Psoas muscle (tissue), 8 donors: ENCODE measurements around the gene ANO5. TPM values are rescaled to one million over a fixed set of nuclear protein-coding genes. Genes with fewer than 3 reads are reported as not detected.

Experiments used
- ATAC-seq, 4 donors: fragments of 200-7000 bp; cut with Tn5 transposase; one replicate each; pipeline ENCODE4 v1.9.1; 2020; ENCODE audit warnings: moderate library complexity in 3 of 4, mild to moderate bottlenecking in 2 of 4
- DNase-seq, 2 donors: peaks; one replicate each; pipeline ENCODE4 v3.0.0-alpha.2; 2020
- H3K27ac ChIP-seq: fragments of 200-600 bp; one replicate; pipeline ENCODE4 v1.8.0; 2022
- H3K27me3 ChIP-seq, 3 donors: fragments of 200-600 bp in 1 of 3; one replicate each; pipeline versions ENCODE4 v1.6.1 to v1.8.0; 2013 to 2022; ENCODE audit warnings: low read length in 2 of 3, mild to moderate bottlenecking in 2 of 3, moderate library complexity in 1 of 3; ENCODE audit not compliant: insufficient read depth in 3 of 3
- H3K36me3 ChIP-seq, 2 donors: fragments of 200-600 bp in 1 of 2; one replicate each; pipeline versions ENCODE4 v1.6.1 to v1.8.0; 2013 to 2022; ENCODE audit warnings: low read depth in 1 of 2, mild to moderate bottlenecking in 1 of 2, moderate library complexity in 1 of 2; ENCODE audit not compliant: insufficient read depth in 1 of 2
- H3K4me1 ChIP-seq: fragments of 200-600 bp; one replicate; pipeline ENCODE4 v1.8.0; 2022
- H3K4me3 ChIP-seq: fragments of 200-600 bp; one replicate; pipeline ENCODE4 v1.8.0; 2022; ENCODE audit warnings: mild to moderate bottlenecking
- H3K9me3 ChIP-seq: fragments of 200-600 bp; one replicate; pipeline ENCODE4 v1.8.0; 2022
- WGBS, 3 donors: extraction: QIAGEN DNeasy Blood & Tissue Kit; methylation state at CpG; one replicate each; pipeline versions ENCODE4 v1.1.6 to v1.1.7; 2013; 5-methylcytosine and 5-hydroxymethylcytosine counted together
- intact Hi-C, 2 donors: fragments of 100-400 bp; cut with DNase I; formaldehyde crosslinking; loops; one replicate each; pipeline versions ENCODE4 v1.11.0 to v1.14.2; 2022
- polyA plus RNA-seq, 3 donors: library from polyadenylated mRNA; stranded (reverse); fragments of 200-250 nt; gene quantifications; one replicate each; pipeline ENCODE4 v1.2.3, GENCODE V29; 2013
- total RNA-seq, 4 donors: library from RNA; stranded (reverse); fragmentation: NEBNext Ultra II Directional in 2 of 4; extraction: Animal tissue kit (Norgen Biotek cat#: 25700) in 2 of 4; gene quantifications; one replicate each; pipeline versions ENCODE4 v1.2.1 to v1.2.4, GENCODE V29; 2021 to 2023
- TF ChIP-seq, protein P1 (sequence below): fragments of 200-600 bp; IDR thresholded peaks from one replicate; pipeline ENCODE4 v1.8.0; 2022; ENCODE audit warnings: antibody characterized with exemption
- donor health status: healthy with polysubstance abuse.
- donor health status: DM: no; HTN: no; CAD: no; lungs with moderate emphysema.
- donor health status: Bipolar disorder and iron deficiency.
- donor health status: healthy.
- donor health status: DM: yes; HTN: yes; CAD: no.
- donor health status: DM: no; HTN: no; CAD: no.
- donor health status: DM: no; HTN: no; CAD: no.
- donor health status: DM: yes; HTN: yes; CAD: no.

The ANO5 gene
- total and polyA plus RNA-seq, 7 donors = 2.6 to 52.1 (median 28.8) TPM

DNA sequence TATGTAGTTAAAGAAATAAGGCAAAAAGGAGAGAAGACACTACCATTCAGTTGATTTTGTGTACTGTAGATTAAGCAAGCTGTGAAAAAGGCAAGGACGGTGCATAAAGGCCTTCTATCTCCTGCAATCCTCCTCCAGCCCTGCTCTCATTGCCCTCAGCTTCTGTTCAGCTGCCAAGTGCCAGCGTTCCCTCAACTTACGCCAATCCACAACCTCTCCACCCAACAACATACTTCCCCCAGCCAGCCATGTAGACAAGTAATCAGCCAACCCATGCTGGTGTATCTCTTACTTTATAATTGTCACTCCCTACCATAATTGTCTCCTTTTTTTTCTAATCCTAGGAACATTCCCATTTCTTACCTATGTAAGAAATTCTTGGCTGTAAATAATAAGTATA, 30.1 kb upstream of the ANO5 start:
- intact Hi-C loops = no loop called here
- H3K27me3 ChIP-seq = peaks cover 0 to 2% (median 0%) of the 10 kb centered on the region in 3 donors
- 71 to 77% (median 72%) methylated on average over 3 of the region's 3 CpGs for WGBS, 3 donors
- H3K4me1 ChIP-seq = no peaks in the 10 kb centered on the region
- no peak overlapping the region for H3K27ac ChIP-seq
- no peak overlapping the region for H3K4me3 ChIP-seq
- H3K9me3 ChIP-seq = no peaks in the 10 kb centered on the region
- H3K36me3 ChIP-seq = no peaks in the 10 kb centered on the region
- no peak for ATAC-seq
- TF ChIP-seq, protein P1, sequence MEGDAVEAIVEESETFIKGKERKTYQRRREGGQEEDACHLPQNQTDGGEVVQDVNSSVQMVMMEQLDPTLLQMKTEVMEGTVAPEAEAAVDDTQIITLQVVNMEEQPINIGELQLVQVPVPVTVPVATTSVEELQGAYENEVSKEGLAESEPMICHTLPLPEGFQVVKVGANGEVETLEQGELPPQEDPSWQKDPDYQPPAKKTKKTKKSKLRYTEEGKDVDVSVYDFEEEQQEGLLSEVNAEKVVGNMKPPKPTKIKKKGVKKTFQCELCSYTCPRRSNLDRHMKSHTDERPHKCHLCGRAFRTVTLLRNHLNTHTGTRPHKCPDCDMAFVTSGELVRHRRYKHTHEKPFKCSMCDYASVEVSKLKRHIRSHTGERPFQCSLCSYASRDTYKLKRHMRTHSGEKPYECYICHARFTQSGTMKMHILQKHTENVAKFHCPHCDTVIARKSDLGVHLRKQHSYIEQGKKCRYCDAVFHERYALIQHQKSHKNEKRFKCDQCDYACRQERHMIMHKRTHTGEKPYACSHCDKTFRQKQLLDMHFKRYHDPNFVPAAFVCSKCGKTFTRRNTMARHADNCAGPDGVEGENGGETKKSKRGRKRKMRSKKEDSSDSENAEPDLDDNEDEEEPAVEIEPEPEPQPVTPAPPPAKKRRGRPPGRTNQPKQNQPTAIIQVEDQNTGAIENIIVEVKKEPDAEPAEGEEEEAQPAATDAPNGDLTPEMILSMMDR = no peak
- DNase-seq = no peak

DNA sequence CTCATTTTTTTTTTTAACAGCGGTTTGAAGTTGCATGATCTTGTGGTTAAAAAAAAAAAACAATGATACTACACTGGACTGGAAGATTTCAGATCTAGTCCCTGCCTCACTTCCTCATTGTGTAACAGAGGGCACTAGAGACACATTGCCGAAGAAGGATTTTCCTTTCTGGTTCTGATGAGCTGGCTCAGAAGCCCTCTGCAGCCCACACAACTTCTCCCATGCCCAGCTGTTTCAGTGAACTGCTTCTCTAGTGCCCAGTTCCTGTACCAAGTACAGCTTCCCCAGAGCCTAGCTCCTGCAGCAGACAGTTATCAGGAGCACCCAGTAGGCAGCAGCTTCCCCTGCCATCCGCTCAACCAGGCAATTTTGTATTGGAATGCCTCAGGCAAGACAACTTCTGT, 29.5 kb upstream of the ANO5 start:
- Histone ChIP-seq H3K27ac (no peak overlapping the region), H3K9me3 (no peaks in the 10 kb centered on the region), H3K27me3 (no peaks in the 10 kb centered on the region), H3K4me3 (no peak overlapping the region), H3K4me1 (no peaks in the 10 kb centered on the region), H3K36me3 (no peaks in the 10 kb centered on the region)
- TF ChIP-seq, protein P1 = no peak
- peak in 3 of 4 donors; percentile 48 to 56 (median 50) for ATAC-seq
- intact Hi-C loops = no loop called here
- no peak for DNase-seq
- 44 to 53% (median 46%) methylated on average over 3 of the region's 3 CpGs for WGBS, 3 donors

DNA sequence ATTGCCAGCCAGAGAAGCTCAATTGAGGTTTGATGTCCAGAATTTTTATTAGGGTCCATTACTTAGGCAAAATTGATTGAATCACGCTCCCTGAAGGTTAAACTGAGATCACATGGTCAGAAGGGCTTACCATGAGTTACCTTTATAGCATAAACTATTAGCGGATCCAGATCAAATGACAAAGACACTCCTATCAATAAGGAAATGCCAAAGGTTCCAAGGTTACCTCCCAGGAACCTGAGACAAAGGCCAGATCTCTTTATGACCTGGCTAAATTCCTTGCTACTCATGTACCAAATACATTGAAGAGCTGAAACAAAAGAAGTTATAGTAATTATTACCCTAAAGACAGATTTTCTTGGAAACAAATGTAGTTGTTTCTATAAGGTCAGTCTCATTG, 27.8 kb upstream of the ANO5 start:
- no peaks in the 10 kb centered on the region for H3K4me1 ChIP-seq
- TF ChIP-seq, protein P1 = no peak
- 89 to 95% (median 89%) methylated on average over 2 of the region's 2 CpGs for WGBS, 3 donors
- no peak for ATAC-seq
- intact Hi-C loops = no loop called here
- no peak for DNase-seq
- H3K27me3 ChIP-seq = no peaks in the 10 kb centered on the region
- no peaks in the 10 kb centered on the region for H3K36me3 ChIP-seq
- H3K4me3 ChIP-seq = no peak overlapping the region
- H3K27ac ChIP-seq = no peak overlapping the region
- H3K9me3 ChIP-seq = no peaks in the 10 kb centered on the region

DNA sequence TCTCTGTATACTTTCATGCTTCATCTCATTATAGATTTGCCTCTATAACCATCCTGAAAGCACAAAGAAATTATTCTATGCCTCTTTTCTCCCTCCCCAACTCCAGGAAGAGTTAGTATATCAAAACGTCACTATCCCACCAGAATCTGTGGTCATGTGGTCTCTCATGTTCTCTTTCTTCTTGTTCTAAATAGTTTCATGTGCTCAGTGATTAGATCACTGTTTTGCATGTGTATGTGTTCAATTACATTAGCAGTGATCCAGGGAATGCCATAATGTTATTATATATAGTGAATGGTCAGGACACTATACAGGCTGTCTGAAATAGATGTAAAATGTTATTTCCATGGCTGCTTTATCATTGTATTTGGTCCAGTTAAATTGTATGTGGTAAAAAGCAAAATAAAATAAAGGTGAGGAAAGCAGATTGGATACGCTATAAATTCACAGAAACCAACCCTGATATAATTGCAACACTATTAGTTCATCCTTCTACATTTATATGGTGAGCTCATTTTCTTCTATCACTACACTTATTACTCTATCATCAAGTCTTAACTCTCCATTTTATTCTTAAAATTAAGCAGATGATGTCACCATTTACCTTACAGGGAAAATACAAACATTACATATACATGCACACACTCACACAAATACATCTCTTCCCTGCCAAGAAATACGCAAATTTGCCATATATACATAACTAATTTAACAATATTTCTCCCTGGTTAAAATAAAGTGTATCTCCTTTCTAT, 26.9 kb upstream of the ANO5 start:
- Histone ChIP-seq H3K9me3 (no peaks in the 10 kb centered on the region), H3K27me3 (no peaks in the 10 kb centered on the region), H3K4me1 (no peaks in the 10 kb centered on the region), H3K27ac (no peak overlapping the region), H3K36me3 (no peaks in the 10 kb centered on the region), H3K4me3 (no peak overlapping the region)
- 82 to 84% (median 83%) methylated on average over 3 of the region's 3 CpGs for WGBS, 3 donors
- DNase-seq = no peak
- intact Hi-C loops = no loop called here
- TF ChIP-seq, protein P1 = no peak
- no peak for ATAC-seq

DNA sequence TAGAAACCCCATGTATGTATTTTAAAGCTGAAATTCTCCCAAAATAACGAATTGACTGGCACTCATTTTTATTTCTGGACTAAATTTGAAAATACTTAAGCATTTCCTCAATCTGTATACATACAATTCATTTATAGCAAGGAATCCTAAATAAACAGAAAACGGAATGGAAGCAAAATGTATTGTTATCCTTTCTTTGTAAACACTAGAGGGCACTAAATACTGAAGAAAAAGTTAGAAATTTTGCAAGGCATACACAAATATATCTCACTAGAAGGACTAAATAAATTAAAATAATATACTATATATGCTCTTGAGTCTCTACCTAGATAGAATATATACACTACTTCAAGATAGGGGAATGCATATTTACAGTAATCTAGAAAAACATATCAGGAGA, 23.1 kb upstream of the ANO5 start:
- intact Hi-C loops = loop anchor here (1.0 to 10.0 kb wide), 3 partner anchors 42 to 132 kb away; no protein-coding TSS in a partner anchor
- TF ChIP-seq, protein P1 = peak; percentile 55
- no peaks in the 10 kb centered on the region for H3K36me3 ChIP-seq
- H3K4me3 ChIP-seq = no peak overlapping the region
- no peaks in the 10 kb centered on the region for H3K27me3 ChIP-seq
- ATAC-seq (peak in 1 of 4 donors; percentile 60), DNase-seq (no peak)
- WGBS, 3 donors = 1 to 3% (median 2%) methylated on average over 2 of the region's 2 CpGs
- no peaks in the 10 kb centered on the region for H3K9me3 ChIP-seq
- no peaks in the 10 kb centered on the region for H3K4me1 ChIP-seq
- H3K27ac ChIP-seq = no peak overlapping the region
